HL-60/S4 (cell line): ENCODE results near the gene SPATA2L.

Source experiments
- in situ Hi-C: fragments of 300-500 bp; cut with MboI; formaldehyde crosslinking; loops from 2 replicates; pipeline ENCODE4 v1.14.3; 2022; ENCODE audit warnings: low sequenced_read_pairs

Gene SPATA2L

GRCh38 chr16:89729863-89730593 lies 28.5 kb upstream of the SPATA2L start:
- in situ Hi-C loops, result no loop called here

GRCh38 chr16:89729293-89729692 lies 27.8 kb upstream of the SPATA2L start:
- in situ Hi-C loops, result no loop called here

GRCh38 chr16:89727406-89728120 lies 26.1 kb upstream of the SPATA2L start:
- in situ Hi-C loops, result no loop called here

GRCh38 chr16:89723279-89724250 lies 22.1 kb upstream of the SPATA2L start:
- in situ Hi-C loops, result no loop called here

- in situ Hi-C loops, result no loop called here
Measured at GRCh38 chr16:89722392-89723278, 21.1 kb upstream of the SPATA2L start.

- in situ Hi-C loops, result no loop called here
Measured at GRCh38 chr16:89721546-89722391, 20.3 kb upstream of the SPATA2L start.

- in situ Hi-C loops, result no loop called here
Measured at GRCh38 chr16:89720813-89721545, 19.5 kb upstream of the SPATA2L start, which contains the start of the genes VPS9D1 and ZNF276. TSS of gene VPS9D1 (minus strand) at chr16:89720898. CDS start at chr16:89720861, 37 bp downstream. TSS of gene ZNF276 (plus strand) at chr16:89721537. CDS start at chr16:89721641, 104 bp downstream.

- in situ Hi-C loops, result no loop called here
Measured at GRCh38 chr16:89720551-89720812, 19.0 kb upstream of the SPATA2L start.

GRCh38 chr16:89717688-89718505 lies 16.4 kb upstream of the SPATA2L start:
- in situ Hi-C loops, result no loop called here

- in situ Hi-C loops, result no loop called here
Measured at GRCh38 chr16:89716916-89717687, 15.6 kb upstream of the SPATA2L start.

GRCh38 chr16:89716493-89716892 lies 15.0 kb upstream of the SPATA2L start:
- in situ Hi-C loops, result no loop called here

GRCh38 chr16:89712274-89712781 lies 10.8 kb upstream of the SPATA2L start:
- in situ Hi-C loops, result no loop called here

- in situ Hi-C loops, result no loop called here
Measured at GRCh38 chr16:89711601-89712273, 10.2 kb upstream of the SPATA2L start.

- in situ Hi-C loops, result no loop called here
Measured at GRCh38 chr16:89710709-89711564, 9.4 kb upstream of the SPATA2L start.

- in situ Hi-C loops, result no loop called here
Measured at GRCh38 chr16:89709716-89710432, 8.4 kb upstream of the SPATA2L start.
